Activated CD8-positive, alpha-beta T cell treated with anti-CD3 and anti-CD28 coated beads for 36 hours (primary cell): ENCODE data around the gene ARL1. TPM values are rescaled to one million over a fixed set of nuclear protein-coding genes. Genes with fewer than 3 reads are reported as not detected.

Source experiments
- ATAC-seq: fragments of 200-7000 bp; cut with Tn5 transposase; one replicate; pipeline ENCODE4 v1.10.0; 2021; ENCODE audit warnings: mild to moderate bottlenecking, moderate library complexity
- CTCF ChIA-PET: fragments of 350-600 bp; sonication (Branson Sonifier 250); formaldehyde crosslinking; loops from one replicate; lab custom pipeline; 2021; ENCODE audit warnings: antibody characterized with exemption; lab: Charles Lee
- POLR2A ChIA-PET: fragments of 350-600 bp; sonication (Branson Sonifier 250); formaldehyde crosslinking; loops from one replicate; lab custom pipeline; 2021; ENCODE audit warnings: antibody characterized with exemption; lab: Charles Lee
- DNase-seq: peaks from one replicate; pipeline ENCODE4 v3.0.0-alpha.2; 2020
- H3K27ac Mint-ChIP-seq: one replicate; pipeline ENCODE4 v1.8.0; 2021; ENCODE audit warnings: mild to moderate bottlenecking, mixed read lengths
- H3K27me3 Mint-ChIP-seq: one replicate; pipeline ENCODE4 v1.8.0; 2021; ENCODE audit warnings: mixed read lengths
- H3K36me3 Mint-ChIP-seq: one replicate; pipeline ENCODE4 v1.8.0; 2021; ENCODE audit warnings: low read depth, mixed read lengths
- H3K4me1 Mint-ChIP-seq: one replicate; pipeline ENCODE4 v1.8.0; 2021; ENCODE audit warnings: low read depth, mixed read lengths
- H3K4me3 Mint-ChIP-seq: one replicate; pipeline ENCODE4 v1.8.0; 2021; ENCODE audit warnings: mild to moderate bottlenecking, moderate library complexity, mixed read lengths
- H3K9me3 Mint-ChIP-seq: one replicate; pipeline ENCODE4 v1.8.0; 2021; ENCODE audit warnings: mixed read lengths
- CTCF ChIP-seq: fragments of 200-600 bp; IDR thresholded peaks from one replicate; pipeline ENCODE4 v1.8.0; 2022; ENCODE audit warnings: antibody characterized with exemption, mild to moderate bottlenecking
- intact Hi-C: fragments of 100-400 bp; cut with micrococcal nuclease; formaldehyde crosslinking; loops from one replicate; pipeline ENCODE4 v1.10.0; 2022
- total RNA-seq, 2 experiments: library from RNA; stranded (reverse); gene quantifications; one replicate each; pipeline ENCODE4 v1.2.3, GENCODE V29; 2021

The ARL1 gene
- total RNA-seq, 2 experiments from 2014 or later: 52.5 to 58.6 TPM

- ATAC-seq (no peak), DNase-seq (no peak)
- no peak overlapping the region for H3K27ac Mint-ChIP-seq
- ChIA-PET CTCF (no interaction called here), POLR2A (no interaction called here)
- H3K4me1 Mint-ChIP-seq: no peaks in the 10 kb centered on the region
- peaks cover 52% of the 10 kb centered on the region for H3K36me3 Mint-ChIP-seq
- H3K27me3 Mint-ChIP-seq: no peaks in the 10 kb centered on the region
- intact Hi-C loops: no loop called here
- no peak for TF ChIP-seq CTCF
- no peaks in the 10 kb centered on the region for H3K9me3 Mint-ChIP-seq
- no peak overlapping the region for H3K4me3 Mint-ChIP-seq
Measured at GRCh38 chr12:101343893-101344292, 63.7 kb downstream of the ARL1 start.

Other genes starting within 250 kb of the ARL1 start
- not detected for gene SLC5A8, start 197.5 kb downstream of the ARL1 start, total RNA-seq
- 10 to 100 TPM; 29.0 TPM for gene UTP20, start 127.7 kb downstream of the ARL1 start, total RNA-seq
- not detected for gene SPIC, start 67.6 kb upstream of the ARL1 start, total RNA-seq
- gene MYBPC1, start 187.2 kb upstream of the ARL1 start, total RNA-seq: not detected